8988T (cell line): ENCODE results near the gene METRN.

Source experiments
- DNase-seq: peaks from one replicate; pipeline ENCODE4 v3.0.0; 2011

The METRN gene

GRCh38 chr16:725463-726187 is 10.7 kb downstream of the METRN start:
- DNase-seq, result no peak

GRCh38 chr16:726188-726437 is 11.2 kb downstream of the METRN start:
- no peak for DNase-seq

- DNase-seq, result peak; percentile 88
Measured at GRCh38 chr16:726438-727290, 11.7 kb downstream of the METRN start, which contains the start of the genes CCDC78 and HAGHL. CCDC78 (minus strand) TSS chr16:726443; CDS start chr16:726367, 76 bp downstream. HAGHL (plus strand) TSS chr16:727106; CDS start chr16:727510, 404 bp downstream.

GRCh38 chr16:727291-727977 is 12.5 kb downstream of the METRN start:
- DNase-seq, result no peak

- DNase-seq, result no peak
Measured at GRCh38 chr16:728131-728889, 13.4 kb downstream of the METRN start.

- no peak for DNase-seq
Measured at GRCh38 chr16:728890-729744, 14.2 kb downstream of the METRN start.

- peak; percentile 6 for DNase-seq
Measured at GRCh38 chr16:729768-730665, 15.1 kb downstream of the METRN start.

- DNase-seq, result peak; percentile 6
Measured at GRCh38 chr16:730666-731509, 16.0 kb downstream of the METRN start.

GRCh38 chr16:732332-732731 is 17.4 kb downstream of the METRN start:
- DNase-seq, result no peak

GRCh38 chr16:732936-733335 is 18.0 kb downstream of the METRN start:
- DNase-seq, result peak; percentile 41

GRCh38 chr16:733382-734207 is 18.7 kb downstream of the METRN start:
- DNase-seq, result peak; percentile 66

- DNase-seq, result peak; percentile 1
Measured at GRCh38 chr16:734208-734980, 19.5 kb downstream of the METRN start.

GRCh38 chr16:734981-735881 is 20.3 kb downstream of the METRN start:
- DNase-seq, result peak; percentile 4

- peak; percentile 1 for DNase-seq
Measured at GRCh38 chr16:735982-736453, 21.1 kb downstream of the METRN start.

GRCh38 chr16:736936-737481 is 22.1 kb downstream of the METRN start:
- peak; percentile 1 for DNase-seq
